Measurements from ENCODE around the gene MINDY4.

MINDY4 gene

GRCh38 chr7:30865821-30866220, 94.6 kb downstream of the MINDY4 start:
- no peak overlapping the region for H4K8ac ChIP-seq (ENCODE audit: low read depth, low read length)
- no peaks in the 10 kb centered on the region for H3K79me1 ChIP-seq (ENCODE audit: low read length)
- H3K9me3 ChIP-seq (ENCODE audit: insufficient read depth, low read depth, low read length), result no peaks in the 10 kb centered on the region
- no peak overlapping the region for H3K9ac ChIP-seq (ENCODE audit: low read length)
- H3K27me3 ChIP-seq (ENCODE audit: insufficient read depth, low read length), result no peaks in the 10 kb centered on the region
- H3K27ac ChIP-seq (ENCODE audit: low read depth, low read length), result no peak overlapping the region
- H2BK5ac ChIP-seq (ENCODE audit: low read depth, low read length, poor library complexity), result no peak overlapping the region
- H3K4me2 ChIP-seq (ENCODE audit: low read length), result no peak overlapping the region
- no peak overlapping the region for H2BK120ac ChIP-seq (ENCODE audit: insufficient read depth, low read length, poor library complexity)
- H2AFZ ChIP-seq (ENCODE audit: insufficient read depth, low read length, poor library complexity), result no peak overlapping the region
- no peak overlapping the region for H2BK12ac ChIP-seq (ENCODE audit: low read length)
- H3K4me3 ChIP-seq (ENCODE audit: low read depth, low read length), result no peak overlapping the region
- WGBS (ENCODE audit: extremely low coverage, insufficient coverage, insufficient read length), result no CpG with 5 or more reads among the region's 4 CpGs
- H2AK5ac ChIP-seq (ENCODE audit: low read length), result no peak overlapping the region
- no peak overlapping the region for H4K91ac ChIP-seq (ENCODE audit: low read depth, low read length)
- H3K23ac ChIP-seq (ENCODE audit: low read length), result no peak overlapping the region
- no peak for DNase-seq
- no peak overlapping the region for H3K4ac ChIP-seq (ENCODE audit: low read depth, low read length)
- H3K79me2 ChIP-seq (ENCODE audit: control insufficient read depth, insufficient read depth, low read length, poor library complexity), result no peaks in the 10 kb centered on the region
- H3K4me1 ChIP-seq (ENCODE audit: control insufficient read depth in 1 of 2, insufficient read depth in 2 of 2, low read length in 2 of 2), result no peaks in the 10 kb centered on the region
- no peak overlapping the region for H3K18ac ChIP-seq (ENCODE audit: low read length)
- no peak overlapping the region for H4K12ac ChIP-seq (ENCODE audit: low read depth, low read length)
- no peak overlapping the region for H3K14ac ChIP-seq (ENCODE audit: low read length)
- H3K36me3 ChIP-seq (ENCODE audit: control insufficient read depth in 1 of 2, insufficient read depth in 2 of 2, low read length in 2 of 2), result no peaks in the 10 kb centered on the region

GRCh38 chr7:30866939-30867338, 95.7 kb downstream of the MINDY4 start:
- Histone ChIP-seq H3K9me3 (ENCODE audit: insufficient read depth, low read depth, low read length) (no peaks in the 10 kb centered on the region), H3K18ac (ENCODE audit: low read length) (no peak overlapping the region), H3K23ac (ENCODE audit: low read length) (no peak overlapping the region), H3K36me3 (ENCODE audit: control insufficient read depth in 1 of 2, insufficient read depth in 2 of 2, low read length in 2 of 2) (no peaks in the 10 kb centered on the region), H2AFZ (ENCODE audit: insufficient read depth, low read length, poor library complexity) (no peak overlapping the region), H3K4me1 (ENCODE audit: control insufficient read depth in 1 of 2, insufficient read depth in 2 of 2, low read length in 2 of 2) (no peaks in the 10 kb centered on the region), H4K91ac (ENCODE audit: low read depth, low read length) (no peak overlapping the region), H3K27me3 (ENCODE audit: insufficient read depth, low read length) (no peaks in the 10 kb centered on the region), H3K79me2 (ENCODE audit: control insufficient read depth, insufficient read depth, low read length, poor library complexity) (no peaks in the 10 kb centered on the region), H3K4ac (ENCODE audit: low read depth, low read length) (no peak overlapping the region), H2AK5ac (ENCODE audit: low read length) (no peak overlapping the region), H3K9ac (ENCODE audit: low read length) (no peak overlapping the region), H3K79me1 (ENCODE audit: low read length) (no peaks in the 10 kb centered on the region), H2BK5ac (ENCODE audit: low read depth, low read length, poor library complexity) (no peak overlapping the region), H3K4me3 (ENCODE audit: low read depth, low read length) (no peak overlapping the region), H3K14ac (ENCODE audit: low read length) (no peak overlapping the region), H2BK12ac (ENCODE audit: low read length) (no peak overlapping the region), H4K12ac (ENCODE audit: low read depth, low read length) (no peak overlapping the region), H4K8ac (ENCODE audit: low read depth, low read length) (no peak overlapping the region), H3K4me2 (ENCODE audit: low read length) (no peak overlapping the region), H3K27ac (ENCODE audit: low read depth, low read length) (no peak overlapping the region), H2BK120ac (ENCODE audit: insufficient read depth, low read length, poor library complexity) (no peak overlapping the region)
- no peak for DNase-seq
- WGBS (ENCODE audit: extremely low coverage, insufficient coverage, insufficient read length), result no CpG with 5 or more reads among the region's 7 CpGs

- Histone ChIP-seq H3K4me3 (ENCODE audit: low read depth, low read length) (no peak overlapping the region), H2BK5ac (ENCODE audit: low read depth, low read length, poor library complexity) (no peak overlapping the region), H3K9ac (ENCODE audit: low read length) (no peak overlapping the region), H3K9me3 (ENCODE audit: insufficient read depth, low read depth, low read length) (no peaks in the 10 kb centered on the region), H2BK120ac (ENCODE audit: insufficient read depth, low read length, poor library complexity) (no peak overlapping the region), H3K79me1 (ENCODE audit: low read length) (no peaks in the 10 kb centered on the region), H3K36me3 (ENCODE audit: control insufficient read depth in 1 of 2, insufficient read depth in 2 of 2, low read length in 2 of 2) (no peaks in the 10 kb centered on the region), H3K23ac (ENCODE audit: low read length) (no peak overlapping the region), H4K8ac (ENCODE audit: low read depth, low read length) (no peak overlapping the region), H3K14ac (ENCODE audit: low read length) (no peak overlapping the region), H4K91ac (ENCODE audit: low read depth, low read length) (no peak overlapping the region), H3K4me2 (ENCODE audit: low read length) (no peak overlapping the region), H3K4me1 (ENCODE audit: control insufficient read depth in 1 of 2, insufficient read depth in 2 of 2, low read length in 2 of 2) (no peaks in the 10 kb centered on the region), H2AK5ac (ENCODE audit: low read length) (no peak overlapping the region), H3K27ac (ENCODE audit: low read depth, low read length) (no peak overlapping the region), H3K18ac (ENCODE audit: low read length) (no peak overlapping the region), H2BK12ac (ENCODE audit: low read length) (no peak overlapping the region), H3K79me2 (ENCODE audit: control insufficient read depth, insufficient read depth, low read length, poor library complexity) (no peaks in the 10 kb centered on the region), H3K4ac (ENCODE audit: low read depth, low read length) (no peak overlapping the region), H3K27me3 (ENCODE audit: insufficient read depth, low read length) (no peaks in the 10 kb centered on the region), H2AFZ (ENCODE audit: insufficient read depth, low read length, poor library complexity) (no peak overlapping the region), H4K12ac (ENCODE audit: low read depth, low read length) (no peak overlapping the region)
- no peak for DNase-seq
- WGBS (ENCODE audit: extremely low coverage, insufficient coverage, insufficient read length), result no CpG with 5 or more reads among the region's 1 CpG
Observed at GRCh38 chr7:30867483-30867882, 96.3 kb downstream of the MINDY4 start.

GRCh38 chr7:30869794-30870611, 98.8 kb downstream of the MINDY4 start:
- Histone ChIP-seq H3K79me2 (ENCODE audit: control insufficient read depth, insufficient read depth, low read length, poor library complexity) (no peaks in the 10 kb centered on the region), H2AK5ac (ENCODE audit: low read length) (no peak overlapping the region), H3K4me2 (ENCODE audit: low read length) (no peak overlapping the region), H3K27ac (ENCODE audit: low read depth, low read length) (no peak overlapping the region), H3K9me3 (ENCODE audit: insufficient read depth, low read depth, low read length) (peaks cover 2% of the 10 kb centered on the region), H4K91ac (ENCODE audit: low read depth, low read length) (no peak overlapping the region), H2BK120ac (ENCODE audit: insufficient read depth, low read length, poor library complexity) (no peak overlapping the region), H2BK5ac (ENCODE audit: low read depth, low read length, poor library complexity) (no peak overlapping the region), H3K4me1 (ENCODE audit: control insufficient read depth in 1 of 2, insufficient read depth in 2 of 2, low read length in 2 of 2) (no peaks in the 10 kb centered on the region), H4K12ac (ENCODE audit: low read depth, low read length) (no peak overlapping the region), H3K18ac (ENCODE audit: low read length) (no peak overlapping the region), H3K4me3 (ENCODE audit: low read depth, low read length) (no peak overlapping the region), H3K79me1 (ENCODE audit: low read length) (no peaks in the 10 kb centered on the region), H2AFZ (ENCODE audit: insufficient read depth, low read length, poor library complexity) (no peak overlapping the region), H3K14ac (ENCODE audit: low read length) (no peak overlapping the region), H2BK12ac (ENCODE audit: low read length) (no peak overlapping the region), H4K8ac (ENCODE audit: low read depth, low read length) (no peak overlapping the region), H3K4ac (ENCODE audit: low read depth, low read length) (no peak overlapping the region), H3K23ac (ENCODE audit: low read length) (no peak overlapping the region), H3K27me3 (ENCODE audit: insufficient read depth, low read length) (no peaks in the 10 kb centered on the region), H3K36me3 (ENCODE audit: control insufficient read depth in 1 of 2, insufficient read depth in 2 of 2, low read length in 2 of 2) (peaks cover 0 to 5% of the 10 kb centered on the region in 2 experiments), H3K9ac (ENCODE audit: low read length) (no peak overlapping the region)
- WGBS (ENCODE audit: extremely low coverage, insufficient coverage, insufficient read length), result no CpG with 5 or more reads among the region's 13 CpGs
- no peak for DNase-seq
